PC-9 (cell line): ENCODE data around the gene VPS13D.

ENCODE experiments used
- EZH2 ChIP-seq: fragments of 200-600 bp; sonication (generic); IDR thresholded peaks from 2 replicates; pipeline ENCODE4 v1.8.0; 2017; ENCODE audit warnings: antibody characterized with exemption, low read depth
- TF ChIP-seq, protein P1 (sequence below): fragments of 200-600 bp; sonication (generic); conservative IDR thresholded peaks from 2 replicates; pipeline ENCODE4 v1.6.1; 2017; ENCODE audit warnings: mixed run types, antibody characterized with exemption, mild to moderate bottlenecking, moderate library complexity

DNA sequence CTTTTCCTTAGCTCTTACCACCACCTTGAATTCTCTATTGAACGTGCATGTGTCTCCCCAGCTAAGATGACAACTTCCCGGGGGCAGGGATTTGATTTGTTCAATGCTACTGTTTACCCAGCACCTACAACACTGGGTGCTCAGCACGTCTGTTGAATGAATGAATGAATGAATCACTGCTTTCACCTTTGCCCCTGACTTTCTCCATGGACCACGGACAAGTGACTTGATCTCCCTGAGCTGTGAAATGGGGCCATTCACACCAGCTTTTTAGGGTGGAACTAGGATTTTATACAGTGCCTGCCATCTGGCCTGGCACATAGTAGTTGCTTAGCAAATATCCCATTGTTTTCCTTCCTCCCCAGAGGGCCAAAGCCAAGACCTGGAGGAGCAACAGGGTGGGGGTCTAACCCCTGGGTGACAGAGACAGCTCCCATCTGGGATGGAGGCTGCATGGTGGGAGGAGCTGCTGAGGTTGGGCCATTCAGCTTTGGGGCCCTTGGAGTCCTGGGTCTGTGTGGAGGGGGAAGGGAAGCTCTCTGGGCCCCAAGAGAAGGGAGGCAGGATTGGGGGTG is 47.3 kb upstream of the VPS13D start:
- TF ChIP-seq, protein P1, sequence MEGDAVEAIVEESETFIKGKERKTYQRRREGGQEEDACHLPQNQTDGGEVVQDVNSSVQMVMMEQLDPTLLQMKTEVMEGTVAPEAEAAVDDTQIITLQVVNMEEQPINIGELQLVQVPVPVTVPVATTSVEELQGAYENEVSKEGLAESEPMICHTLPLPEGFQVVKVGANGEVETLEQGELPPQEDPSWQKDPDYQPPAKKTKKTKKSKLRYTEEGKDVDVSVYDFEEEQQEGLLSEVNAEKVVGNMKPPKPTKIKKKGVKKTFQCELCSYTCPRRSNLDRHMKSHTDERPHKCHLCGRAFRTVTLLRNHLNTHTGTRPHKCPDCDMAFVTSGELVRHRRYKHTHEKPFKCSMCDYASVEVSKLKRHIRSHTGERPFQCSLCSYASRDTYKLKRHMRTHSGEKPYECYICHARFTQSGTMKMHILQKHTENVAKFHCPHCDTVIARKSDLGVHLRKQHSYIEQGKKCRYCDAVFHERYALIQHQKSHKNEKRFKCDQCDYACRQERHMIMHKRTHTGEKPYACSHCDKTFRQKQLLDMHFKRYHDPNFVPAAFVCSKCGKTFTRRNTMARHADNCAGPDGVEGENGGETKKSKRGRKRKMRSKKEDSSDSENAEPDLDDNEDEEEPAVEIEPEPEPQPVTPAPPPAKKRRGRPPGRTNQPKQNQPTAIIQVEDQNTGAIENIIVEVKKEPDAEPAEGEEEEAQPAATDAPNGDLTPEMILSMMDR: no peak
- no peak for TF ChIP-seq EZH2
